Measurements from ENCODE around the gene SEMA4A.
"Not testable (repeated sequence)": the region's sequence is repeated elsewhere in the genome, so short reads cannot be mapped to it uniquely, and the experiment has no call there.

The SEMA4A gene

DNA sequence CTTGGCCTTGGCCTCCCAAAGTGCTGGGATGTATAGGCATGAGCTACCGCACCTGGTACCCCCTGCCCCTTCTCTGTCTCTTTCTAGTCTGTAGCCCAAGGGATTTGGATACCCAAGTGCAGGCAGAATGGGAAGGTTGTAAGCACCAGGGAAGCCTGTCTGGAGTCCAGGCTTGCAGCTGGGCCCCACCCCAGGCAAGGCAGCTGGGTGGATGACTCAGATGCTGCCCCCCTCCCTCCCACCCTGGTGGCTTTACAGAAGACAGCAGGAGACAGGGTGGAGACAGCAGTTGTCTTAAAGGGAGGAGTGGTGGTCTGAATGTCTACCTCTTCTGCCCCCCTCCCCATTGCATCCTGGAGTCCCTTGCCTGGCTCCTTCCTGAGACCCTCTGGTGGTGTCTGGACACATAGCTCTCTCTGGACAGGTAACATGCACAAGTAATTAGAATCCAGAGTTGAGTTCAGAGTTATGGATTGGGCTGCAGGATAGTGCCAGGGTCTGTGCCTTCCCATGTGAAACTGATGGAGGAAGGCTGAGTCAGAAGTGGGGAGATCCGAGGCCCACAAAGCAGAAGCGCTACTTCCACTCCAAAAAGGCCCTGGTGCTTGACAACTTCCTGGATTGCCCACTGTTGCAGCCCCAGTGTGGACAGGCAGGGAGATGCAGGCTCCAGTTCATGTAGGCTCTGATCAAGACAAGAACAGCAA, 33.7 kb upstream of the SEMA4A start:
- no peak for DNase-seq

DNA sequence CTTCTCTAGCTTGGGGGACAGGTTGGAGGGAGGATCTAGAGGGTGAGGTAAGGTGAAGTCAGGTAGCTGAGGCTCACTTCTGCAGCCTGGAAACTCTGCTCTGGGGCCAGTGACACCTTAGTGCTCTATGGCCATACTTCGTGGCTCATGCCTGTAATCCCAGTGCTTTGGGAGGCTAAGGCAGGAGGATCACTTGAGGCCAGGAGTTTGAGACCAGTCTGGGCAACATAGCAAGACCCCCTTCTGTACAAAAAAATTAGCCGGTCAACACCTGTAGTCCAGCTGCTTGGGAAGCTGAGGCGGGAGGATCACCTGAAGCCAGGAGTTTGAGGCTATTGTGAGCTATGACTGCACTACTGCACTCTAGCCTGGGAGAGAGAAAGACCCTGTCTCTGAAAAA, 33.1 kb upstream of the SEMA4A start:
- no peak for DNase-seq

DNA sequence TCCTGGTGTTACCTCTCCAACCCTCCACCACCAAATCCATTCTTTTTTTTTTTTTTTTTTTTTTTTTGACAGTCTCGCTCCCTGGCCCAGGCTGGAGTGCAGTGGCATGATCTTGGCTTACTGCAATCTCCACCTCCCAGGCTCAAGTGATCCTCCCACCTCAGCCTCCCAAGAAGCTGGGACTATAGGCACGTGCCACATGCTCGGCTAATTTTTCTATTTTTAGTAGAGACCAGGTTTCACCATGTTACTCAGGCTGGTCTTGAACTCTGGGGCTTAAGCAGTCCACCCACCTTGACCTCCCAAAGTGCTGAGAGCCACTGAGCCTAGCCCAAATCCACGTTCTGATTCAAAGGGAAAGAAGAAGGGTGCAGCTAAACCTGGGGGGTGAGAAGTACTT, 32.4 kb upstream of the SEMA4A start:
- not testable (repeated sequence) for DNase-seq

DNA sequence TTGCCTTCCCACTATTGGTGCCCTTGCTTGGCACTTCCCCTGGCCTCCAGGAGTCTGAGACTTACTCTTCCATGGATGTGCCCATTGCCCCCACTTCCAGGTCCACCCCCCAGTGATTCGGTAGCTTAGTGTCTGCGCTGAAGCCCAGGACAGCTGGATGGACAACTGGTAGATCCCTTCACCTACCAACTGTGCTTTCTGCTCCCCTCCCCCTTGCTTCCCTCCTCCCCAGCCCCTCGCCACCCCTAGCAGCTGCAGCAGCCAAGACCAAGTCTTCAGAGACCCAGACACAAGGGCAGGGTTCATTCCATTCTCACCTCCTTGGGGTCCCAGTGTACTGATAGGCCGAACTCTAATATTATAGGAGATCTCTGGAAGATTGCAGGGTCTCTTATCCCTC, 31.9 kb upstream of the SEMA4A start:
- no peak for DNase-seq

DNA sequence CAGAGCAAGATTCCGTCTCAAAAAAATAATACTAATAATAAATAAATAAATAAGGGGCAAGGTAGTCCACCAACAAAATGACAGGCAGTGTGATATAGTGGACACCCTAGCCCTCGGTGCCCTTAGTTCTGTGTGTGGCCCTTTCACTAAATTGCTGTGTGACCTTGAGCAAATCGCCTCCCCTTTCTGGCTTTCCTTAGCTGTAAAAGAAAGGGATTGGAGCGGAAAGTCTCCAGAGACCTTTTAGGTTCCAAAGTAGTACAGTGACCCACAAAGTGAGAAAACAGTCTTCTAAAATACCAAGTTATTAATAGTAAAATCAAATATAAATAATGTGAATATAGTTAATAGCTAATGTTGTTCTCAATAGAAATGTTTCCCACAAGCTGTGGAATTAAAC, 31.3 kb upstream of the SEMA4A start:
- no peak for DNase-seq

DNA sequence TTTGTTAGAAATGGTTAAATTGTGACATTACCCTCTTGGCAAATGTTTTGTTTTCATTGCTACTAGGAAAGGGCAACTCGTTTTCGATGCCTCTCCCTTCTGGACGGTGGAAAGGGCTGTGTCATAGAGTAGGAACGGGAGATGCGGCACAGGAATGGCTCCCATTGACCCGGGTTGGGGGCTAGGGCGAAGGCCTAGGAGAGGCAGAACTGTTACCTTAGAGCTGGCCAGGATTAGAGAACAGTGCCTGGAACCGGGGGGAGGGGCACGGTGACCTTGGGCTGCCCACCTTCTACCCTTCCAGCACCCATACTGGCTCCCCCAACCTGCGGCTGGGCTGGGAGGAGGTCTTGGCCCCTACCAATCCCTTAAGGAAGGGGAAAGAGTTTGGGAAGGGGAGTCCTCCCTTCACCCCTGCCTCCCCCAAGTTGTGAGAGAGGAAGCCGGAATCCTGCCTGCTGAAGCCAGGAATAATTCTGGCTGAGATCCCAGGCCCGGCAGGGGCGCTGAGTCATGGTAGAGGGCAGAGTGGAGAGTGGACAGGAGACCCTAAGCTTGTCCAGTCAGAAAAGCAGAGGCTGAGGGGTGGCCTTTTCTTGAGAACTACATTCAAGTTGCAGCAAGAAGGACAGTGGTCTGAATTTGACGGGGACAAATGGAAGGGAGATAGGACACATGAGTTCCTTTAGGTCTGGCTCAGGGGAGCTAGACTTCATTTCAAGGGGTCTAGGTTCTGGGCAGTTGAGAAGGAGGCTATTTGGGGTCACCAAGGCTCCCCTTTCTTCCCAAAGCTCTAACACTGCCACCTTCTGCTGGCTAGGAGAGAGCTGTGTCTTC, 30.6 kb upstream of the SEMA4A start:
- no peak for DNase-seq

DNA sequence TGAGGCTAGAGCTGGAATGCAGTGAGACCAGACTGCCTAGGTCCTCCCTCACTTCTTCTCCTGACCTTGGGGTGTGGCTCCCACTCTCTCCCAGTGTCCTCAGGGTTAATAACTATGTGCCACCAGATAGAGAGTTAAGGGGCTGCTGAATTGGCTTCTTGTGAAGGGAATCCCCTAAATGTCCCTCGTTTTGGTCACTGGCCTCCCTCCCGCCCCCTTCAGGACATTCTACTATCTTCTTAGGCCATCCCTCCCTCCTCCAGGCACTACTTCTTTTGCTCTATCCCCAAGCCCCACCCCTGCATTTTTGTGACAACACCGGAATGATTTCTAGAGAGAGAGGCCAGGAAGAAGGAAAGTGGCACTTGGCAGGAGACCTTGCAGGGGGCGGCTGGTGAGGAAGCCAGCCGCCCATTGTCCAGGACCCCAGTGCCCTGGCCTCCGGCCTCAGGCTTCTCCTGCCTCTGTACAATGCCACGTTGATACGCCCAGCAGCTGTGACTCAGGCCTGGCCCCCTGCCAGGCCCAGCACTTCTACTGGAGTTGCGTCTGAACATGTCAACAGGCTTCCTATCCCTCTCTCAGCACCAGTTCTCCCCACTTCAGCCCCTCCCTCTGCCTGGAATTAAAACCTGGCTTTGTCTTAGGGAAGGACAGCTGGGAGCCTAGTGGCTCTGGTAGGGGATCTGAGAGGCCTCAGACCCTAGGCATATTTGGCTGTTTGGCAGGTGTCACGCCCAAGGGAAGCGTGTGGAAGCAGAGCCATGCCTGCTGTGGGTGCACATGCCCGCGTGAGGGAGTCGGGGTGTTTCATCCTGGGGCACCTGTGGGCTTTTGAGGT, 29.8 kb upstream of the SEMA4A start:
- peak; percentile 78 for DNase-seq

DNA sequence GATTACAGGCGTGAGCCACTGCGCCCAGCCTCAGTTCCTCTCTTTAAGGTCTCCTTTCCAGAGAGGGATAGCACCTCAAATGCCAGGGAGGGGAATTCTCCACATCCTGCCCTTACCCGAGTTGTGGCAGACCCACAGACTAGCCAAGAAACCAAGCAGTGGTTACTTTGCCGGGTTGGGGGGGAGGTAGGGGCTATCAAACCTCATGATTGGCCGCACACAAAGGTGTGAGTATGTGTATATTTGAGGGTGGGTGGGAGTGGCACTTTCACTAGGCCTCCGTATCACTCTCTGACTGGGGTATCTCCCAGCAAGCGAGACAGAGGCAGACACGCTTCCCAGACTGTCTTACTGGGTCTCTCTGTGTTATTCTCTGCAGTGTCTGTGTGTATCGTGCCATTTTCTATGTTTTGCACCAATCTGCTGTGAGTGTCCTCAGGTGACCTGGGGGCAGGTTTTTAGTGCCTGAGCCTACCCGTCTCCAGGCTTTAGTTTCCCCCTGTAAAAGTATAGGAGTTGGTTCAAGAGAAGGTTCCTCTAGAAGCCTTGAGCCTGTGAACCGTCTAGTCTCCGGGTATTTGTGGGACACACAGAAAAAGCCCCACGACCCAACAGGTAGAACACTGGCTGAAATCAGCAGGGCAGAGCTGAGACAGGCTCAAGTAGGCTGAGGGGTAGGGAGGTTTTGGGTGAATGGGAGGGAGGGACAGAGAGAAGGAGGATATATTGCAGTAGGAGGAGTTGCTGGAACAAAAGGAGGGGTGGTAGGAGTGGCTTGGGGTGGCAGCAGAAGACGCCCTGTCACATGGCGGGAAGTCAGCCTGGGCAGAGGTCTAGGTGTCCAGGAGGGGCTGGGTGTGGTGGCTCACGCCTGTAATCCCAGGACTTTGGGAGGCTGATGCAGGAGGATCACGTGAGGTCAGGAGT, 28.6 kb upstream of the SEMA4A start:
- DNase-seq, result no peak

DNA sequence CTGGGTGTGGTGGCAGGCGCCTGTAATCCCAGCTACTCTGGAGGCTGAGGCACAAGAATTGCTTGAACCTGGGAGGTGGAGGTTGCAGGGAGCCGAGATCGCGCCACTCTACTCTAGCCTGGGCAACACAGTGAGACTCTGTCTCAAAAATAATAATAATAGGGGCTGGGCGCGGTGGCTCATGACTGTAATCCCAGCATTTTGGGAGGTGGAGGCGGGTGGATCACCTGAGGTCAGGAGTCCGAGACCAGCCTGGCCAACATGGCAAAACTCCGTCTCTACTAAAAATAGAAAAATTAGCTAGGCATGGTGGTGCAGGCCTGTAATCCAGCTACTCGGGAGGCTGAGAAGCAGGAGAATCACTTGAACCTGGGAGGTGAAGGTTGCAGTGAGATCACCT, 27.8 kb upstream of the SEMA4A start:
- not testable (repeated sequence) for DNase-seq

DNA sequence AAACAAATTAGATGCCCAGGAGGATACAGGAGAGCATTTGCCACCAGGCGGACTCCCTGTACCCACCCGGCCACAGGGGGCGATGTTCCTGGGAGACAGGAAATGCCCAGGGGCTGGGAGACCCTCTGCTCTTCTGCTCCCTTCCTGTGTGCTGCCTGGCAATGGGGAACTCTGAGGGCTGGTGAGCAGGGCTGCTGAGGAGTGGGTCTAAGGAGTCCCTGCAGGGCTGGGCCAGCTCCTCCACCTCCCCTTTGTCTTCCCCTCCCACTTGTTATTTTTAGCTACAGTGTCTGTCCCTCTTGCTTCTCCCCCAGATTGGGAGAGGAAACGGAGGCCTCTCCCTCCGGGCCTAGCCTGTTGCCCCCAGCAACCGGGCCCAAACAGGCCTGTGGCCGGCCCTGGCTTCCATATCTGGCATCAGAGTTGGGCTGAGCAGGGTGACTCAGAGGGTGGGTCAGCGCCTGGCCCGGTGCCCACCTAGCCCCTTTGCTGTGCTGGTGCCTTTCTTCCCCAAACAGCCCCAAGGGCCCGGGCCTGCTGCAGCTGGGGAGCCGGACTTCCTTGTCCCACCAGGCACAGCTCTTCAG, 27.2 kb upstream of the SEMA4A start:
- no peak for DNase-seq

DNA sequence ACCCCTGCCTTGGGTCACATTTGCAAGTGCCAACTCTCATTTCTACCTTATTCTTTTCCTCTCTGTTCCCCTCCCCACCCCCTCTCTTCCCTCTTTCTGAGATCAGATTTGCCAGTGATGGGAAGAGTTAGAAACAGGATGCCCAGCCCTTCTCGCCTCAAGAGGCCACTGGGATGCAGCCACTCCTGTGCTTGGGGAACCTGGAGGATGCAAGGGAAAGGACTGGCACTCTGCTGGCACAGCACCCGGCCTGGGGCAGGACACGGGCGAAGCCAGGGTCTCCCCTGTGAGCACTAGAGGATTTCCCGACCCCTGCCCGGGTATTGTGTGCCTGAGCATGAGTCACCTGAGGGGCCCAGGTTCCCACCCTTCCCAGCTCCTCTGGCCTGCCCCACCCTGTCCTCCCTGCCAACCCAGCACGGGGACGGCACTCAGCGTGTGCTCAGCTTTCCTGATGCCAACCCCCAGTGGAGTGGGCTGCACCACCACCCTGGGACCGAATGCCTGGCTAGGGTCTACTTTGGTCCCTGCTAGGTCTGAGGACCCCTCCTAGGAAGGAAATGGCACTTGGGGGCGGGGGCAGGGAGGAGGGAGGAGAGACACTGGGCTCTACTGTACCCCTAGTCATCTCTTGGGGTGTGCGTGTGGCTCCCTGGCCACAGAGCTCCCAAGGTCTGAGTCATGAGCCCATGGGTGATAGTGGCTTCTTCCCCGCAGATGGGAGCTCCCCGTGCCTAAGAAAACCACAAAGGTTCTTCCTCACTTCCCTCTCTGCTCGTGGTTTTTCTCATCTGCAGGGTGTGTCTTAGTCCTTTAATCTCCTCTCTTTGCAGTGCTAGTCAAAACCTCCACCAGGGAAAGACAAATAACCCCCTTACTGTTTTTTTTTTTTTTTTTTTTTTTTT, 26.5 kb upstream of the SEMA4A start:
- no peak for DNase-seq

DNA sequence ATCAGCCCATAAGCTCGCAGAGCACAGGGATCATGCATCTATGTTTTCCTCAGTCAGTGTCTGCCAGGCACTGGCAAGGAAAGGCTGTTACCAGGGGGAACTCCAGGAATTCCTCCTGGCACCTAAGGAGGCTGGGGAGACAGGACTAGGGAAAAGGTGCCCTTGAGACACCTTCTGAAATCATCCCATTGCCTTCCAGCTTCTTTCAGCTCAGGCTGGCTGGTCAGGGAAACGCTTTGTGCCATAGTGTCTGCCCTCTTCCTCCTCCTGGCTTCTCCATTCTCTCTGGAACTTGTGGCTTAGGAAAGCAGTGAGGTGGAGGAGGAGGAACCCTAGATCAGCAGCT, 25.1 kb upstream of the SEMA4A start:
- DNase-seq, result no peak

DNA sequence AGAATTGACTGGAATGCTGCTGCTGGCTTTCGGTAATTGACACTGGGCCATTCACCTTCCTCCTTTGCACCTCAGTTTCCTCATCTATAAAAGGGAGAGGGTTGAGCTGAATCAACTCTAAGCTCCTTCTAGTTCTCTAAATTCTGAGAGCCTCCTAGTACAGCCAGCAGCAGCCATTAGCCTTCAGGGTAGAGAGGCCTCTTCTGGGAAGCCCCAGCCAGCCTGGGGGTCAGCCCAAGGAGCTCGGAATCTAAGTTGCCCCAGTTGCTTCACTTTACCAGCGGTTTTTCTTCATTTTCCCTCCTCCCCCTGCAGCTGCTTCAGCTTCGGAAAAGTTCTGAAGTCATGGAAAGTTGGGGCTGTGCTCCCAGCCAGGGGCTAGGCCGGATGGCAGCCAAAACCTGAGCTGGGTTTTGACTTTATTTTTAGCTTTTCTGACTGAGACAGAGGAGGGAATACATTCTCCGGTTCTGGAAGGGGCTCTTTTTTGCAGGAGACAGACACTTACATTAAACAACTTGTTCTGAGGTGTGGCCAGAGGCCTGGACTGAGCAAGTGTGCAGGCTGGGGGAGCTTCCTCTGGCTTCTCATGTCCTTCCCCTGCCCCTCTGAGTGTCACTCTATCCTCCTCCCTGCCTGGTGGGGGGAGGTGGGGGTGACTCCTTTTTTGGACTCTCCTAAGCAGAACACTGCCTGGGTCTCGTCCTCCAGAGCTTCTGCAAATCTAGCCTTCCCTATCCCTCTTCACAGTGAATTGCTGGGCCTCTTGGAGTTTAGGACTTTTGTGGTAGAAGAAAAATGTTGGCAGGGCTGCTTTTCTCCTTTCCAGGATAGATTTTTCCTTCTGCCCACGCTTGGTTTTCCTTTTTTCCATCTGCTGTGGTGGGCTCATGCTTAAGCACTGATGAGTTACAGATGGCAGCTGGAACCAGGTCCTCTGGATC, 24.5 kb upstream of the SEMA4A start:
- no peak for DNase-seq

DNA sequence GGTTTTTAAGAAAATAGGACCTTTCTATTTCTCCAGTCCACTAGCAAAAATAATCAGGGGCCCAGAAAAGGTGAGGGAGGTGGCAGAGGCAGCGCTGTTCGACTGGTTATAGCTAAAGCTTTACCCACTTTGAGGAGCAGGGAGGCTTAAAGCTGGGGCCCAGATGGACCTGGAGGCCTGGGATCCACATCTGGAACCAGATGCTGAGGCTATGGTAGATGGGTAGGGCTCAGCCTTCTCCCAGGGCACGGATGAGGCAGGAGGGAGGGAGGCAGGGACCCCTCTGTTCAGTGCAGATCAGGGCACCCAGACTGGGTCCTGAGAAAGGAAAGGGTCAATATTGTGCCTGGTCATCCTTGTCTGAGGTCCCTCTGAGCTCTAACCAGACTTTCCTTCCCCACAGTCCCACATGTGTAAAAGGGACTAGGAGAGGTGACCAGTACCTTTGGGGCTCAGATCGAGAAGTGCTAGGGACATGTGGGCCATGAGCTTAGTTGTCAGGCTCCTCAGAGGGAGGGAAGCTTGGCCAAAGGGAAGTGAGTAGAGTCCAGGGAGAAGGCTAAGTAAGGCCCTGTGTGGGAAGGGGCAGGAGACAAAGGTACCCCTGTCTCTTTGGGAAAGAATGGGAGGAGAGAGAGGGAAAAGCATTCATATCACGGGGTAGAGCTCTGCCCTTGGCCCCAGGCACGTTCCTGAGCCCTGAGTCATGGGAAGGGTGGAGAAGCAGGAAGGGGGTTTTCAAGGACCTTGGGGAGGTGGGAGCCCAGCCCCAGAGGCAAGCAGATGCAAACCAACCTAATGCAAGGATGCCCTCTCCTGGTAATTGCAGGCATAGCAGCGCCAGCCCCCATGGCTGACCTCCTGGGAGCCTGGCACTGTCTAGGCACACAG, 23.5 kb upstream of the SEMA4A start:
- peak; percentile 15 for DNase-seq

DNA sequence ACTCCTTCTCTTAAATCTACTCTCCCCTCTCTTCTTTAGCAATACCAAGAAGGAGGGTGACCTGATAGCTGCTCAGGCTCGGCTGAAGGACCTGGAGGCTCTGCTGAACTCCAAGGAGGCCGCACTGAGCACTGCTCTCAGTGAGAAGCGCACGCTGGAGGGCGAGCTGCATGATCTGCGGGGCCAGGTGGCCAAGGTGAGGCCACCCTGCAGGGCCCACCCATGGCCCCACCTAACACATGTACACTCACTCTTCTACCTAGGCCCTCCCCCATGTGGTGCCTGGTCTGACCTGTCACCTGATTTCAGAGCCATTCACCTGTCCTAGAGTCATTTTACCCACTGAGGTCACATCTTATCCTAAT, 22.8 kb upstream of the SEMA4A start:
- no peak for DNase-seq

DNA sequence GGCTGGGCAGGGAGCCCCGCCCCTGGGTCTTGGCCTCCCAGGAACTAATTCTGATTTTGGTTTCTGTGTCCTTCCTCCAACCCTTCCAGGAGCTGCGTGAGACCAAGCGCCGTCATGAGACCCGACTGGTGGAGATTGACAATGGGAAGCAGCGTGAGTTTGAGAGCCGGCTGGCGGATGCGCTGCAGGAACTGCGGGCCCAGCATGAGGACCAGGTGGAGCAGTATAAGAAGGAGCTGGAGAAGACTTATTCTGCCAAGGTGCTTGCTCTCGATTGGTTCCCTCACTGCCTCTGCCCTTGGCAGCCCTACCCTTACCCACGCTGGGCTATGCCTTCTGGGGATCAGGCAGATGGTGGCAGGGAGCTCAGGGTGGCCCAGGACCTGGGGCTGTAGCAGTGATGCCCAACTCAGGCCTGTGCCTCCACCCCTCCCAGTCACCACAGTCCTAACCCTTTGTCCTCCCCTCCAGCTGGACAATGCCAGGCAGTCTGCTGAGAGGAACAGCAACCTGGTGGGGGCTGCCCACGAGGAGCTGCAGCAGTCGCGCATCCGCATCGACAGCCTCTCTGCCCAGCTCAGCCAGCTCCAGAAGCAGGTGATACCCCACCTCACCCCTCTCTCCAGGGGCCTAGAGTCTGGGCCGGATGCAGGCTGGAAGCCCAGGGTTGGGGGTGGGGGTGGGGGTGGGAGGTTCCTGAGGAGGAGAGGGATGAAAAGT, 18.5 kb upstream of the SEMA4A start:
- no peak for DNase-seq

DNA sequence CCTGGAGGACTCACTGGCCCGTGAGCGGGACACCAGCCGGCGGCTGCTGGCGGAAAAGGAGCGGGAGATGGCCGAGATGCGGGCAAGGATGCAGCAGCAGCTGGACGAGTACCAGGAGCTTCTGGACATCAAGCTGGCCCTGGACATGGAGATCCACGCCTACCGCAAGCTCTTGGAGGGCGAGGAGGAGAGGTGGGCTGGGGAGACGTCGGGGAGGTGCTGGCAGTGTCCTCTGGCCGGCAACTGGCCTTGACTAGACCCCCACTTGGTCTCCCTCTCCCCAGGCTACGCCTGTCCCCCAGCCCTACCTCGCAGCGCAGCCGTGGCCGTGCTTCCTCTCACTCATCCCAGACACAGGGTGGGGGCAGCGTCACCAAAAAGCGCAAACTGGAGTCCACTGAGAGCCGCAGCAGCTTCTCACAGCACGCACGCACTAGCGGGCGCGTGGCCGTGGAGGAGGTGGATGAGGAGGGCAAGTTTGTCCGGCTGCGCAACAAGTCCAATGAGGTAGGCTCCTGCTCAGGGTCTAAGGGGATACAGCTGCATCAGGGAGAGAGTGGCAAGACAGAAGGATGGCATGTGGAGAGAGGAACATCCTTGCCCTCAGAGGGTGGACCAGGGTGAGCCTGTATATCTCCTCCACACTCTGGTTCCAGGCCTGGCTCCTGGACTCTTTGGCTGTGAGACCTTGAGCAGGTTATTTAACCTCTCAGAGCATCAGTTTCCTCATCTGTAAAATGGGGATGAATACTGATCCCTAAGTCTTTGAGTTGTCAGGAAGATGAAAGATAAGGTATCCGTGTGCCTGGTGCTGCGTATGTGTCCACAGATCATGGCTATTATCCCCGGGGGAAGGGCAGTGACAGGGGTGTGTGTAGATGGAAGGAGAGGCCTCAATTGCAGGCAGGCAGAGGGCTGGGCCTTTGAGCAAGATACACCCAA, 17.2 kb upstream of the SEMA4A start:
- no peak for DNase-seq
